ENCODE measurements around the gene ZFAND2B. TPM values are rescaled to one million over a fixed set of nuclear protein-coding genes. Genes with fewer than 3 reads are reported as not detected.
A peak's percentile ranks its signal among the peaks of the same experiment; 100 is the strongest.

The ZFAND2B gene
- total RNA-seq, 1 experiment from 2014 or later, result 19.5 TPM

- no peak for ATAC-seq
- TF ChIP-seq E2F4 (CRISPR knock-in tag; IDR thresholded peaks at IDR 0.05; ENCODE audit: borderline replicate concordance, low read depth) (no peak), OVOL2 (CRISPR knock-in tag; IDR thresholded peaks at IDR 0.05; ENCODE audit: borderline replicate concordance) (no peak), GRHL2 (CRISPR knock-in tag; IDR thresholded peaks at IDR 0.05; ENCODE audit: insufficient replicate concordance, severe bottlenecking) (no peak), ATF2 (CRISPR knock-in tag; IDR thresholded peaks at IDR 0.05; ENCODE audit: borderline replicate concordance, low read depth) (no peak), ATF6 (CRISPR knock-in tag; IDR thresholded peaks at IDR 0.05) (no peak), ERG (CRISPR knock-in tag; IDR thresholded peaks at IDR 0.05) (no peak), MXD4 (CRISPR knock-in tag; IDR thresholded peaks at IDR 0.05; ENCODE audit: borderline replicate concordance) (no peak), HMGA2 (CRISPR knock-in tag; IDR thresholded peaks at IDR 0.05) (no peak), SMAD4 (CRISPR knock-in tag; IDR thresholded peaks at IDR 0.05) (no peak), CBFB (CRISPR knock-in tag; IDR thresholded peaks at IDR 0.05; ENCODE audit: low read depth) (no peak)
- CTCF ChIA-PET, result interaction anchor here (0.6 to 7.6 kb wide), 6 partner anchors 17 to 156 kb away, joined by 3 to 97 read pairs (median 8); partner anchors contain the start of genes CFAP65 and IHH
- Mint-ChIP-seq H3K4me3 (no peak overlapping the region), H3K27me3 (ENCODE audit: low read depth) (peaks cover 16% of the 10 kb centered on the region), H3K9me3 (no peaks in the 10 kb centered on the region), H3K4me1 (peaks cover 17% of the 10 kb centered on the region), H3K27ac (no peak overlapping the region), H3K36me3 (peaks cover 8% of the 10 kb centered on the region)
- POLR2A ChIA-PET, result no interaction called here
- no peak for DNase-seq (ENCODE audit: low spot score)
These were observed 48.6 kb upstream of the ZFAND2B start for GRCh38 chr2:219158025-219158424.

GRCh38 chr2:219158586-219158985 is 48.0 kb upstream of the ZFAND2B start:
- CTCF ChIA-PET, result interaction anchor here (0.6 to 7.6 kb wide), 9 partner anchors 13 to 178 kb away, joined by 3 to 97 read pairs (median 4); partner anchors contain the start of genes CFAP65, IHH and TUBA4A
- TF ChIP-seq ELF4 (CRISPR knock-in tag; IDR thresholded peaks at IDR 0.05; ENCODE audit: low read depth), result no peak
- TF ChIP-seq ZSCAN18 (CRISPR knock-in tag; IDR thresholded peaks at IDR 0.05), result no peak
- Mint-ChIP-seq H3K27ac (no peak overlapping the region), H3K4me3 (no peak overlapping the region), H3K27me3 (ENCODE audit: low read depth) (peaks cover 19% of the 10 kb centered on the region), H3K36me3 (peaks cover 8% of the 10 kb centered on the region), H3K9me3 (no peaks in the 10 kb centered on the region), H3K4me1 (peaks cover 17% of the 10 kb centered on the region)
- no peak for DNase-seq (ENCODE audit: low spot score)
- POLR2A ChIA-PET, result no interaction called here
- no peak for ATAC-seq

GRCh38 chr2:219159771-219160185 is 46.8 kb upstream of the ZFAND2B start:
- peak overlapping the region; percentile 79 for H3K4me3 Mint-ChIP-seq
- H3K4me1 Mint-ChIP-seq, result peaks cover 17% of the 10 kb centered on the region
- ChIA-PET CTCF (interaction anchor here (0.8 to 7.6 kb wide), 17 partner anchors 11 to 370 kb away, joined by 3 to 97 read pairs (median 4); partner anchors contain the start of genes ABCB6, CNPPD1, DNPEP and IHH), POLR2A (no interaction called here)
- TF ChIP-seq FOXJ3 (CRISPR knock-in tag; IDR thresholded peaks at IDR 0.05; ENCODE audit: borderline replicate concordance), result no peak
- 0 out of 2 replicates have a peak, but pooled peaks have one; percentile 3 for TF ChIP-seq MAX (CRISPR knock-in tag; IDR thresholded peaks at IDR 0.05)
- no peak overlapping the region for H3K27ac Mint-ChIP-seq
- peaks cover 8% of the 10 kb centered on the region for H3K36me3 Mint-ChIP-seq
- H3K27me3 Mint-ChIP-seq (ENCODE audit: low read depth), result peaks cover 19% of the 10 kb centered on the region
- no peak for DNase-seq (ENCODE audit: low spot score)
- ATAC-seq, result peak; percentile 13
- H3K9me3 Mint-ChIP-seq, result no peaks in the 10 kb centered on the region
